Measurements from ENCODE around the gene ANKRD55. TPM values are rescaled to one million over a fixed set of nuclear protein-coding genes. Genes with fewer than 3 reads are reported as not detected.
"Not testable (repeated sequence)": the region's sequence is repeated elsewhere in the genome, so short reads cannot be mapped to it uniquely, and the experiment has no call there.

ANKRD55 gene
- total RNA-seq, 3 donors from 2014 or later (not counting 1 experiment from before 2014, with no cell fraction given): 0.88 TPM; not detected in 2

DNA sequence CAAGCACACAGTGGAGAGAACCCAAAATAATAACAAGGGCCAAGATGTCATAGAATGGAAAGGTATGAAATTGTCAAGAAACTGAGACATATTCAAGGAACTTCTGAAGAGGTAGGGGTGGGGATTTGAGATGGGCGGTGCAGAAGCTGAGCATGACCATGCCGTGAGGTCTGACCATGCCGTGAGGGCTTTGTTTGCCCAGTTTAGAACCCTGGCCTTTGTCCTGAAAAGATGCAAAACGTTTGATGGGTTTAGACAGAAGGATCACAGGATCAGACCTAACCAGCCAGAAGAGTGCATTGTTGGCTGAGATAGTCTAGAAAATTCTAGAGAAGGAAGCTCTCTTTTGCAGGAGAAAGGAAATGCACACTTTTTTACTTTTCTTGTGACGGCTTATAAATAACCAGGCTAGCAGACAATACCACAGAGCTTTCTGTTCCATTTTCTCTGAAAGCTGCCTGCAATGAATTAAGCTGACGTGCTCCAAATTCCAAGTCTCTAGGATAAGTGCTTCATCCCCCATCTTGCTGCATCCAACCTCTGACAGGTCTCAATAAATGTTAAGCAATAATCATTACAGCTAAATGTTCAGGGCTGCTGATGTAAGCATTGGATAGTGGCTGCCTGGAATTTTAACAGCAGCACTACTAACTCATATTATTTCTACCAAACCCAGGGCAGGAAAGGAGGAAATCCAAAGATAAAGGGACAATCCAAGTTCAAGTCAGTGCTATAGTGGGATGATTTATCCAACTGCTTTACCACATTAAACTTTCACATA lies 127.4 kb downstream of the ANKRD55 start:
- no peaks in the 10 kb centered on the region for H3K4me1 ChIP-seq (ENCODE audit: control insufficient read depth, insufficient read depth, low read length)
- H3K36me3 ChIP-seq (ENCODE audit: control insufficient read depth, insufficient read depth, low read length): no peaks in the 10 kb centered on the region
- 58% methylated on average over 6 of the region's 6 CpGs for WGBS (ENCODE audit: insufficient coverage)
- peaks cover 3 to 7% of the 10 kb centered on the region in 2 donors for H3K27me3 Mint-ChIP-seq (ENCODE audit: low read depth in 2 of 2)
- intact Hi-C loops (cut with micrococcal nuclease): no loop called here
- H3K9me3 Mint-ChIP-seq: no peaks in the 10 kb centered on the region
- H3K27me3 ChIP-seq (ENCODE audit: control insufficient read depth, insufficient read depth, low read length): no peaks in the 10 kb centered on the region
- no peak for DNase-seq
- no peaks in the 10 kb centered on the region for H3K36me3 Mint-ChIP-seq
- no peak overlapping the region for H3K4me3 ChIP-seq (ENCODE audit: low read length)
- H3K27ac ChIP-seq (ENCODE audit: low read length): no peak overlapping the region
- H3K27ac Mint-ChIP-seq: no peak overlapping the region
- H3K4me3 Mint-ChIP-seq: no peak overlapping the region
- ATAC-seq: no peak
- H3K4me1 Mint-ChIP-seq: no peaks in the 10 kb centered on the region
- no peaks in the 10 kb centered on the region for H3K9me3 ChIP-seq (ENCODE audit: control insufficient read depth, insufficient read depth, low read length)
- TF ChIP-seq, protein P1, sequence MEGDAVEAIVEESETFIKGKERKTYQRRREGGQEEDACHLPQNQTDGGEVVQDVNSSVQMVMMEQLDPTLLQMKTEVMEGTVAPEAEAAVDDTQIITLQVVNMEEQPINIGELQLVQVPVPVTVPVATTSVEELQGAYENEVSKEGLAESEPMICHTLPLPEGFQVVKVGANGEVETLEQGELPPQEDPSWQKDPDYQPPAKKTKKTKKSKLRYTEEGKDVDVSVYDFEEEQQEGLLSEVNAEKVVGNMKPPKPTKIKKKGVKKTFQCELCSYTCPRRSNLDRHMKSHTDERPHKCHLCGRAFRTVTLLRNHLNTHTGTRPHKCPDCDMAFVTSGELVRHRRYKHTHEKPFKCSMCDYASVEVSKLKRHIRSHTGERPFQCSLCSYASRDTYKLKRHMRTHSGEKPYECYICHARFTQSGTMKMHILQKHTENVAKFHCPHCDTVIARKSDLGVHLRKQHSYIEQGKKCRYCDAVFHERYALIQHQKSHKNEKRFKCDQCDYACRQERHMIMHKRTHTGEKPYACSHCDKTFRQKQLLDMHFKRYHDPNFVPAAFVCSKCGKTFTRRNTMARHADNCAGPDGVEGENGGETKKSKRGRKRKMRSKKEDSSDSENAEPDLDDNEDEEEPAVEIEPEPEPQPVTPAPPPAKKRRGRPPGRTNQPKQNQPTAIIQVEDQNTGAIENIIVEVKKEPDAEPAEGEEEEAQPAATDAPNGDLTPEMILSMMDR (IDR thresholded peaks at IDR 0.05): no peak

DNA sequence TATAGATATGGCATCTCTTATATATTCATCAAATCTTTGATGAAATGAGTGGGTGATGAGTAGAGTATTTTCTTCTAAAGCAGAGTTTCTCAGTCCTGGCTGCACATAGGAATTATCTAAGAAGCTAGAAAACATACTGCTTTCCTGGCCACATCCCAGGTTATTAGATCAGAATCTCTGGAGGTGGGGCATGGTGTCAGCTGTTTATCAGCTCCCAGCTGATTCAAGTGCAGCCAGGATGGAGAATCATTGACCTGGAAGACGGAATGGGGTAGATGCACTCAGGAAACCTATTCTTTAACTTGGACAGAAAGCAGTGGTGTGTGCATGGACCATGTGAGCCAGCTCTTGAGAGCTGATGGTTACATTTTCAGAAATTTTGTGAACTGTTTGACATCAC lies 130.2 kb downstream of the ANKRD55 start:
- ATAC-seq (no peak), DNase-seq (no peak)
- H3K9me3 Mint-ChIP-seq: no peaks in the 10 kb centered on the region
- Histone ChIP-seq H3K36me3 (ENCODE audit: control insufficient read depth, insufficient read depth, low read length) (no peaks in the 10 kb centered on the region), H3K27ac (ENCODE audit: low read length) (no peak overlapping the region), H3K27me3 (ENCODE audit: control insufficient read depth, insufficient read depth, low read length) (no peaks in the 10 kb centered on the region), H3K9me3 (ENCODE audit: control insufficient read depth, insufficient read depth, low read length) (no peaks in the 10 kb centered on the region), H3K4me3 (ENCODE audit: low read length) (no peak overlapping the region), H3K4me1 (ENCODE audit: control insufficient read depth, insufficient read depth, low read length) (no peaks in the 10 kb centered on the region)
- H3K4me1 Mint-ChIP-seq: no peaks in the 10 kb centered on the region
- WGBS (ENCODE audit: insufficient coverage): 79% methylated on average over 1 of the region's 1 CpG
- no peak overlapping the region for H3K27ac Mint-ChIP-seq
- intact Hi-C loops (cut with micrococcal nuclease): no loop called here
- TF ChIP-seq, protein P1 (IDR thresholded peaks at IDR 0.05): no peak
- H3K36me3 Mint-ChIP-seq: no peaks in the 10 kb centered on the region
- no peak overlapping the region for H3K4me3 Mint-ChIP-seq
- peaks cover 3 to 7% of the 10 kb centered on the region in 2 donors for H3K27me3 Mint-ChIP-seq (ENCODE audit: low read depth in 2 of 2)

DNA sequence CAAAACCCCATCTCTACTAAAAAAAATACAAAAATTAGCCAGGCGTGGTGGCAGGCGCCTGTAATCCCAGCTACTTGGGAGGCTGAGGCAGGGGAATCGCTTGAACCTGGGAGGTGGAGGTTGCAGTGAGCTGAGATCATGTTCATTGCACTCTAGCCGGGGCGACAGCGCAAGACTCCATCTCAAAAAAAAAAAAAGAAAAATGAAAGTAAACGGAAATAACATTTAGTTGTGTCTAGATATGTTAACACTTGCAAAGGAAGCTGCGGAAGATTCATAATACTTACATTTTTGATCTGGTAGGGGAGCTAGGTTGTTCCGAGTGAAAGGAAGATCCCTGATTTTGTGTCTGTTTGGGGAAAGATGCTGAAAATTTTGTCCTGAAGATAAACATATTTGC lies 130.9 kb downstream of the ANKRD55 start:
- H3K27ac Mint-ChIP-seq; H3K4me1 ChIP-seq (ENCODE audit: control insufficient read depth, insufficient read depth, low read length); intact Hi-C loops (cut with micrococcal nuclease); ATAC-seq; H3K27ac ChIP-seq (ENCODE audit: low read length); H3K9me3 ChIP-seq (ENCODE audit: control insufficient read depth, insufficient read depth, low read length); H3K4me3 Mint-ChIP-seq; H3K36me3 ChIP-seq (ENCODE audit: control insufficient read depth, insufficient read depth, low read length); H3K27me3 Mint-ChIP-seq (ENCODE audit: low read depth in 2 of 2); H3K4me1 Mint-ChIP-seq; H3K9me3 Mint-ChIP-seq; H3K27me3 ChIP-seq (ENCODE audit: control insufficient read depth, insufficient read depth, low read length); H3K36me3 Mint-ChIP-seq; H3K4me3 ChIP-seq (ENCODE audit: low read length): not testable (repeated sequence)
- peak in 1 of 2 donors; percentile 65 for DNase-seq
- WGBS (ENCODE audit: insufficient coverage): 90% methylated on average over 9 of the region's 9 CpGs

DNA sequence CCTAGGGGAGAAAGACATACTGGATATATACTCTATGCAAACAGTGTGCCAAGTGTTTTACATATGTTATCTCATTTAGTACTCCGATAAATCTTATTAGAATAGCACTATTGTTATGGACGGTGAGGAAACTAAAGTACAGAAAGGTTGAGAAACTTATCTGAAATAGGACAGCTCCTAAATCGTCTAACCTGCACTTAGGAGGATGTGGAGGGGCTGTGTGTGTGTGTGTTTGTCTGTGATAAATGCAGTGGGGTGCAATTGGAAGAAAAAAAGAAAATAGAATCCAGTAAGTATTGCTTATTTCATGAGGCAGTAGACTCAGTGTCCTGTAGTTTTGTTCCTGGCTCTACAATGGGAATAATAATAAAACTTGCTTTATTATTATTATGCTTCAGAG lies 131.9 kb downstream of the ANKRD55 start:
- ATAC-seq (no peak), DNase-seq (no peak)
- TF ChIP-seq, protein P1 (IDR thresholded peaks at IDR 0.05): no peak
- H3K36me3 Mint-ChIP-seq: no peaks in the 10 kb centered on the region
- H3K27ac ChIP-seq (ENCODE audit: low read length): no peak overlapping the region
- no peaks in the 10 kb centered on the region for H3K4me1 Mint-ChIP-seq
- H3K27me3 Mint-ChIP-seq (ENCODE audit: low read depth in 2 of 2): peaks cover 3 to 7% of the 10 kb centered on the region in 2 donors
- no peaks in the 10 kb centered on the region for H3K36me3 ChIP-seq (ENCODE audit: control insufficient read depth, insufficient read depth, low read length)
- no peak overlapping the region for H3K4me3 ChIP-seq (ENCODE audit: low read length)
- H3K9me3 ChIP-seq (ENCODE audit: control insufficient read depth, insufficient read depth, low read length): no peaks in the 10 kb centered on the region
- no peak overlapping the region for H3K4me3 Mint-ChIP-seq
- no peaks in the 10 kb centered on the region for H3K27me3 ChIP-seq (ENCODE audit: control insufficient read depth, insufficient read depth, low read length)
- WGBS (ENCODE audit: insufficient coverage): 93% methylated on average over 2 of the region's 3 CpGs
- no peaks in the 10 kb centered on the region for H3K9me3 Mint-ChIP-seq
- H3K4me1 ChIP-seq (ENCODE audit: control insufficient read depth, insufficient read depth, low read length): no peaks in the 10 kb centered on the region
- H3K27ac Mint-ChIP-seq: no peak overlapping the region
- intact Hi-C loops (cut with micrococcal nuclease): no loop called here
